ENCODE data around the gene DCST1. TPM values are rescaled to one million over a fixed set of nuclear protein-coding genes. Genes with fewer than 3 reads are reported as not detected.

The DCST1 gene
- total and polyA plus RNA-seq, 2 of the 8 experiments (the other 6 are each of a cell fraction or from before 2014, with no cell fraction given), result not detected

DNA sequence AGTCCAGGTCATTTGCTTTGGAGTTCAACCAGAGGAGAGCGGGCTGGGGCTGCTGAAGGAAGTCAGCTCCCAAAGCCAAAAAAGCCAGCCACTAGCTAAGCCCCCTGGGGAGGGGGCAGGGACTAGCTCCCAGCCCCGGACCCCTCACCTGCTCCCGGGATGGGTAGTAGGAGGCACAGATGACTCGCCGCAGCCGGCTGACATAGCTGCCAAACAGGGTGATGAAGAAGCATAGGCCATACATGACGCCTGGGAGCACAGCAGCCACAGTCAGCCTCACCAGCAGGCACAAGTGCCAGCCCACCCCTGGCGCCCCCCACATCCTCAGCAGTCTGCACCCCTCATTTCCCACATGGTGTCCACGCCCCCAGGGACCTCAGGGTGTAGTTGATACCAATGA, 7.5 kb upstream of the DCST1 start (continued):
- TF ChIP-seq, protein P1, sequence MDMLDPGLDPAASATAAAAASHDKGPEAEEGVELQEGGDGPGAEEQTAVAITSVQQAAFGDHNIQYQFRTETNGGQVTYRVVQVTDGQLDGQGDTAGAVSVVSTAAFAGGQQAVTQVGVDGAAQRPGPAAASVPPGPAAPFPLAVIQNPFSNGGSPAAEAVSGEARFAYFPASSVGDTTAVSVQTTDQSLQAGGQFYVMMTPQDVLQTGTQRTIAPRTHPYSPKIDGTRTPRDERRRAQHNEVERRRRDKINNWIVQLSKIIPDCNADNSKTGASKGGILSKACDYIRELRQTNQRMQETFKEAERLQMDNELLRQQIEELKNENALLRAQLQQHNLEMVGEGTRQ (IDR thresholded peaks at IDR 0.05; ENCODE audit: low read length), result no peak
- no peak for TF ChIP-seq SIX5 (IDR thresholded peaks at IDR 0.05; ENCODE audit: low read depth, low read length)
